Measurements from ENCODE around the gene ANKRD24.

DNA sequence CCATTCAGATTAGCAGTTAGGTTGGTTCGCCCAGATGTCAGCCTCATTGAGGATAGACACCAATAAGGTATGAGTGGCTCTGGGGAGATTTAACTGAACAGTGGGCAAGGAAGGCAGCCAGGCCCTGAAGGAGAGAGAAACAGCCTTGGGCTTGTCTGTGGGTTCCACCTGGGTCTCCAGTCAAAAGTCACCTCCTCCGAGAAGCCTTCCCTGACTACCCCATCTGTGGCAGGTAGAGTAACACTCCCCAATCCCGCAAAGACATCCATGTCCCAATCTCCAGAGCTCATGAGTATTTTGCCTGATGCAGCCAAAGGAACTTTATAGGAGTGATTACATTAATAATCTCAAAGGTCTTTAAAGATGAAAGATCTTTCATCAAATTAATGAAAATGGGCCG, 56.3 kb downstream of the ANKRD24 start:
- no peak for TF ChIP-seq POLR2A (IDR thresholded peaks at IDR 0.05)
- TF ChIP-seq, protein P1, sequence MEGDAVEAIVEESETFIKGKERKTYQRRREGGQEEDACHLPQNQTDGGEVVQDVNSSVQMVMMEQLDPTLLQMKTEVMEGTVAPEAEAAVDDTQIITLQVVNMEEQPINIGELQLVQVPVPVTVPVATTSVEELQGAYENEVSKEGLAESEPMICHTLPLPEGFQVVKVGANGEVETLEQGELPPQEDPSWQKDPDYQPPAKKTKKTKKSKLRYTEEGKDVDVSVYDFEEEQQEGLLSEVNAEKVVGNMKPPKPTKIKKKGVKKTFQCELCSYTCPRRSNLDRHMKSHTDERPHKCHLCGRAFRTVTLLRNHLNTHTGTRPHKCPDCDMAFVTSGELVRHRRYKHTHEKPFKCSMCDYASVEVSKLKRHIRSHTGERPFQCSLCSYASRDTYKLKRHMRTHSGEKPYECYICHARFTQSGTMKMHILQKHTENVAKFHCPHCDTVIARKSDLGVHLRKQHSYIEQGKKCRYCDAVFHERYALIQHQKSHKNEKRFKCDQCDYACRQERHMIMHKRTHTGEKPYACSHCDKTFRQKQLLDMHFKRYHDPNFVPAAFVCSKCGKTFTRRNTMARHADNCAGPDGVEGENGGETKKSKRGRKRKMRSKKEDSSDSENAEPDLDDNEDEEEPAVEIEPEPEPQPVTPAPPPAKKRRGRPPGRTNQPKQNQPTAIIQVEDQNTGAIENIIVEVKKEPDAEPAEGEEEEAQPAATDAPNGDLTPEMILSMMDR (IDR thresholded peaks at IDR 0.05) = no peak
